Activated CD4-positive, alpha-beta T cell treated with anti-CD3 and anti-CD28 coated beads, Interleukin-2, amount 50 U/mL, for 4 hours (primary cell): ENCODE data around the gene ARMC8.

Experiments
- DNase-seq, 2 experiments: peaks; one replicate each; pipeline ENCODE4 v3.0.0-alpha.2; 2020

The ARMC8 gene

GRCh38 chr3:138253609-138254008 lies 66.5 kb downstream of the ARMC8 start:
- no peak for DNase-seq

GRCh38 chr3:138254216-138254615 lies 67.1 kb downstream of the ARMC8 start:
- DNase-seq: no peak

DNA sequence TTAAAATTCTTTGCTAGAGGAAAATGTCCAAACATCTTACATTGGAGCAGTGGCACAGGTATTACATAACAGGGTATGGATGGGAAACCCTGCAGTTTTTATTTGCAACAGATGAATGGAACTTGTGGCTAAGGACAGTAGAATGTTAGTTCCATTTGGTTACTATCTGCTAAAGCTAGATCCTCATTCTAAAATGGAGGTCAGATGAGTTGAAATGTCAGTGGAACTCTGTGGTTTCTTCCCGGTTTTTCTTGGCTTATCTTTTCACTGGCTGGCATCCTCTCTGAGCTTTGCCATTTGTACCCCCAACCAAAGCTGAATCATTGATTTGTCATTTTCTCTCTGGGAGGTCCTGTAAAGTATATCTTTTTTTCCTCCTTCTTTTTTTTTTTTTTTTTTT lies 68.9 kb downstream of the ARMC8 start:
- no peak for DNase-seq

- DNase-seq: no peak
Measured at GRCh38 chr3:138257986-138258385, 70.9 kb downstream of the ARMC8 start.

DNA sequence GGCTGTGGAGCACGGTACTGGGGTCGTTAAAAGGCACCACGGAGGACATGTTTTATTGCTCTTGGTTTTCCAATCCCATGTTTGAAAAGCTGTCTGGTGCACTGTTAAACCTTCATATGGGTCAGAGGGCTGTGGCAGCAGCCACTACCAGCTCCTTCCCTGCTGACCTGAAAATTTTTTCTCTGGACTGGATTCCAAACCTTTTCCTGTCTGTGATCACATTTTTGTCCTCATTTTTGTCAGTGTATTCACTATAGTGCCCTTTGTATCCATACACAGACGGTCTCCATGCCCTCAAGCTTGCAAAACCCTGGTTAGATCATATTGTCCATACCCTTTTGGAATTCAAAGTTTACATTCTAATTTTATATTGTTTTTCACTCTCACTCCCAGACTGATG lies 72.0 kb downstream of the ARMC8 start:
- DNase-seq: no peak

DNA sequence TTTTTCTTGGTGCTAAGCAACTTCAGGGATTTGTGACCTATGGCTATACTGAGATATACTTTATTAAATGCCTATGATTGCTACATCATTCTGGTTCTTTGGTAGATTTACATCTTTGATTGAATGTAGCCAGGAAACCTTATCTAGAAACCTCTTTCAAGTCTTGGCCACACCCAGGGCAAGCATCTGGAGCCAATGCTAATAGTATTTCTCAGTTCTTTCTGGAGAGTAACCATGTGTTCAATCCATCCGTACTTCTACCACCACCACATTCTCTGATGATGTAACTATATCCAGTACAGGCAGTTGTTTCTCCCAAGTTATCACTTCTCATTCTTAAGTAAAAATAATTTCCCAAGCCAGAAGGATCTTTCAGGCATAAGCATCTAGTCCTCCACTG lies 73.5 kb downstream of the ARMC8 start:
- DNase-seq: no peak

- no peak for DNase-seq
Measured at GRCh38 chr3:138263104-138263503, 76.0 kb downstream of the ARMC8 start.

DNA sequence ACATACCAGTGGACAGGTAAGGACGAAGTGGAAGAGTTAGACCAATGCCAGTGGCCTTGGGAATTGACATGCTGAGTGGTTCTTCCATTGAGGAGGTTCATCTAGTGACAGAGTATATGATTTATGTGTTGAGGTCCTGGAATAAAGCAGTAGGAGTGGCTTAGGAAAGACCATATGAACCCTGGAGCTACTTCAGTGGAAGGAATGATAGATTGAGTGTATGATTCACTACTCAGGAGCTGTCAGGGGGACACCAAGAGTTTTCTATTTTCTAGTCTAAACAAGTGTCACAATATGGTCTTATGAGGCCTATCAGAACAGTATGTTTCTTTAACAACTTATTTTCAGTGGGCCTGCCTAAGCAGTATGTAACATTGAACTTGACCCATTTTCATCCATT lies 78.6 kb downstream of the ARMC8 start:
- no peak for DNase-seq

GRCh38 chr3:138267083-138267482 lies 80.0 kb downstream of the ARMC8 start:
- DNase-seq: no peak

DNA sequence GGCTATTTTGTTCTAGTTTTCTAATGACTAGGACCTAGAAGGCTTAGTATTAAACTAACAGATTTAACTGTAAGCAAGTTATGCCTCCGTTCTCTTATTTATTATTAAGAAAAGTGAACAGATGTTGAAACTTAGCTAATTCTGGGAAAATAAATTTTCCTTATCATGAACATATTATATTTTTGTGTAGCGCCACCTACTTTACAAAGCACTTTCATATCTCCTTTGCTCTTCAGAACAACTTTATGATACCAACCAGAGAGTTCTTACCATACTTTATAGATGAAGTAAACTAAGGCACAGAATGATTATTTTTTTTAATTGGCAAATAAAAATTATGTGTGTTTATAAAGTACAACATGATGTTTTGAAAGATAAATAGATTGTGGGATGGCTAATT lies 83.1 kb downstream of the ARMC8 start:
- no peak for DNase-seq

DNA sequence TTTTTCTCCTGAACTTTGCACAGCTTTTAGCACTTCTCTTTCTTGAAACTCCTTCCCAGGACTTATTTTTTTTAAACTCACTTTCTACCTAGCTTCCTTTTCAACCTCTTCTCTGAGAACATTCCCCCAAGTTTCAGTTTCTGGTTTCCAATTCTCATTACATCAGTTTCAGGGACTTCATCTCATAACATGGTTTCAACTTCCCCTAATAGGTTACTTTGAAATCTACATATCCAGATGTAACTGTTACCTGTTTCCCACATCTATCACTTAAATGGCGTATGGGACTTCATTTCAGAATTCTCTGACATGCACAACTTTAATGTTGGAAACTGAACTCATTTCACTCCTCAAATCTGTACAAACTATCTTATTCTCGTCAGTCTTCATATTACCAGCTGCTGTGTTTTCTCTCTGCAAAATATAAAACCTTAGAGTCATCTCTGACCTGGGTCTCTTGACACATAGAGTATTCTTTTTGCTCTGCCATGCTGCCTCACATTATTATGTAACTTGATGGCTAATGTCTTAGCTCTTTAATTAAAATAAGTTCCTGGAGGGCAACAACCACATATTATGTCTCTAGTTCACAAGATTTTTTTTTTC lies 84.2 kb downstream of the ARMC8 start:
- no peak for DNase-seq

GRCh38 chr3:138281561-138281960 lies 94.5 kb downstream of the ARMC8 start:
- no peak for DNase-seq

GRCh38 chr3:138282836-138283235 lies 95.7 kb downstream of the ARMC8 start:
- no peak for DNase-seq

- no peak for DNase-seq
Measured at GRCh38 chr3:138284079-138284478, 97.0 kb downstream of the ARMC8 start.

- DNase-seq: no peak
Measured at GRCh38 chr3:138284957-138285477, 97.9 kb downstream of the ARMC8 start.

DNA sequence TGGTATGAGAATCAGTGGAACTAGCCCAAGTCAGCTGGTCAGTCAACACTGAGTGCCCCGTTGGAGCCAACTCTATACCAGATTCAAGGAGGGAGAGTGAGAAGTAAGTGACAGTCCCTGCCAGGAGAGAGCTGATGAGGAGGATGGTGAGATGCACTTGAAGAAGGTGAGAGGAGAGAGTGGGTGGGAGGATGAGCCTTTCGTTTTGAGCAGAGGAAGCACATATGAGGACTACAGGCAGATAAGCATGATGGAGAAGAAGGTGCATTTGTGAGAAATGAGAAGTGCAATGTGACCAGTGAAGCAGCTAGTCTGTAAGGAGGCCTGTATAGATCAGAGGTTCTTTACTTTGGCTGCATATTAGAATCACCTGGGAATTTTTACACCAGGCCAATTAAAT lies 102.2 kb downstream of the ARMC8 start:
- DNase-seq: no peak

GRCh38 chr3:138289701-138290100 lies 102.6 kb downstream of the ARMC8 start:
- DNase-seq: no peak

GRCh38 chr3:138296639-138297038 lies 109.5 kb downstream of the ARMC8 start:
- DNase-seq: no peak

GRCh38 chr3:138297059-138297607 lies 110.0 kb downstream of the ARMC8 start:
- DNase-seq: no peak

GRCh38 chr3:138297876-138298275 lies 110.8 kb downstream of the ARMC8 start:
- no peak for DNase-seq

DNA sequence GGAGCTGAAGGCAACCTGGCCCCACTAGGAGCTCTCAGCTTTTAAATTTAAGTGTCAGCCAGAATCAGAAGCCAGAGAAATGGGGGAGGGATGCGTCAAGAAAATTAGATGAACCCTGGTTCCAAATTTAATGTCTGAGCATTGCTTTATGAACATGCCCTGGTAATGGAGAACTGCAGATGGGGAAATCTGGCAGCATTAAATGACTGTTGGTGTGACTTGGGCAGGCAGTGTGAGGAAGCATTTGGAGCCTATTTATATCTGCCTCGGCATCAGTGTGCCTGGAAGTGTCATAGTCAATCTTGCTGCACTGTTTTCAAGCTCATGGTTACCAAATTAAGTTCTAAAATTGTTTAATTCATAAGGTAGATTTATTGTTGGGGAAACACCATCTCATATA lies 113.5 kb downstream of the ARMC8 start:
- DNase-seq: no peak

DNA sequence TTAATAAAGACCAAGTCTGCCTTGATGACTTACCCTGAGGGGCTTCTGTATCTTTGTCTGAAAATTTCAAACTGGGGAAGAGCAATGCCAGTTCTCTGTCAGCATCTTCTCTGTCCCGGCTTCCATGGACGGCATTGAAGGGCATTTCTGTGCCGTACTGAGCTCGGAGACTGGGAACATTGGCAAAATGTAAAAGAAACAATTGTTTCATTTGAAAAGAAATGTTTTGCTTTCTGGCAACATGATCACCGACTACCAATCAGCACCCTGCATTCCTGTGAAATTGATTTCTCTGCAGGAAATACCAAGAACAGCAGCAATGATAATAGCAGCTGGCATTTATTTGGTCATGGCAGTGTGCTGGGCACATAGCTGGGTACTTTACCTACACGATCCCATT lies 116.4 kb downstream of the ARMC8 start:
- DNase-seq: no peak

DNA sequence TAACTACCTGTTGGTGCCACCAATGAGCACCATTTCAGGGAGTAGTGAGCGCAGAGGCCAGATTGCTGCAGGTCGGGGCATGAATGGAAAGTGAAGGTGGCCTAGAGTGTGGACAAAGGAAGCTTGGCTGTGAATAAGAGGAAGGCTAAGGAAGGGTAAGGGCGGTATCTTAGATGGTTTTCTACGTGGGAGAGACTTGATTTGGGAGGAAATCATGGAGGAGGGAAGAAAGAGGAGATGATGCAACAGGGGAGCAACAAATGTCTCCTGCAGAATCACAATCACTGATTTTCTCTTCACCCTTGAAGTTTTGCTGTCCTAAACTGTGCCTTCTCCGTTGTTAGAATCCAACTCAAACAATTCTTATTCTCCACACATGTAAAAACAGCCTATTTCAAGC lies 120.8 kb downstream of the ARMC8 start:
- DNase-seq: no peak

GRCh38 chr3:138308783-138309182 lies 121.7 kb downstream of the ARMC8 start:
- DNase-seq: no peak

DNA sequence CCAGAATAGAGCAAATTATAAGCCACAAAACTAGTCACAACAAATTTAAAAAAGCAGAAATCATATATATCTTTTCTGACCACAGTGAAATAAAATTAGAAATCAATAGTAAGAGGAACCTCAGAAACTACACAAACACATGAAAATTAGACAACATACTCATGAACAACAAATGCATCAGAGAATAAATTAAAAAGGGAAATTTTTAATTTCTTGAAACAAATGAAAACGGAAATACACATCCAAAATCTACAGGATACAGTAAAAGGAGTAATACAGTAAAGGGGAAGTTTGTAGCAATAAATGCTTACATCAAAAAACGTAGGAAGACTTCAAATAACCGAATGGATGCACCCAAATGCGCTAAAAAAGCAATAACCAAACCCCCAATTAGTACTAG lies 123.4 kb downstream of the ARMC8 start:
- no peak for DNase-seq
